GM21390 (cell line): ENCODE data around the gene C1orf122.

Source experiments
- ATAC-seq: cut with Tn5 transposase; IDR thresholded peaks from one replicate; pipeline ENCODE4 v1.9.1; 2021; ENCODE audit not compliant: unreplicated experiment

C1orf122 gene

GRCh38 chr1:37844536-37844935 is 36.9 kb downstream of the C1orf122 start:
- ATAC-seq, result no peak

GRCh38 chr1:37845049-37845646 is 37.6 kb downstream of the C1orf122 start:
- no peak for ATAC-seq

- no peak for ATAC-seq
These were observed 38.2 kb downstream of the C1orf122 start for GRCh38 chr1:37845786-37846185.

GRCh38 chr1:37846647-37847339 is 39.2 kb downstream of the C1orf122 start:
- ATAC-seq, result no peak

GRCh38 chr1:37849480-37849879 is 41.9 kb downstream of the C1orf122 start:
- ATAC-seq, result no peak

GRCh38 chr1:37850352-37850955 is 42.9 kb downstream of the C1orf122 start:
- no peak for ATAC-seq

- ATAC-seq, result no peak
These were observed 43.7 kb downstream of the C1orf122 start for GRCh38 chr1:37851262-37851661.

GRCh38 chr1:37851782-37852210 is 44.2 kb downstream of the C1orf122 start:
- ATAC-seq, result no peak

GRCh38 chr1:37853157-37853556 is 45.6 kb downstream of the C1orf122 start:
- no peak for ATAC-seq

GRCh38 chr1:37854406-37854805 is 46.8 kb downstream of the C1orf122 start:
- no peak for ATAC-seq
